ENCODE measurements around the gene SH2D3A.

- TF ChIP-seq, protein P1, sequence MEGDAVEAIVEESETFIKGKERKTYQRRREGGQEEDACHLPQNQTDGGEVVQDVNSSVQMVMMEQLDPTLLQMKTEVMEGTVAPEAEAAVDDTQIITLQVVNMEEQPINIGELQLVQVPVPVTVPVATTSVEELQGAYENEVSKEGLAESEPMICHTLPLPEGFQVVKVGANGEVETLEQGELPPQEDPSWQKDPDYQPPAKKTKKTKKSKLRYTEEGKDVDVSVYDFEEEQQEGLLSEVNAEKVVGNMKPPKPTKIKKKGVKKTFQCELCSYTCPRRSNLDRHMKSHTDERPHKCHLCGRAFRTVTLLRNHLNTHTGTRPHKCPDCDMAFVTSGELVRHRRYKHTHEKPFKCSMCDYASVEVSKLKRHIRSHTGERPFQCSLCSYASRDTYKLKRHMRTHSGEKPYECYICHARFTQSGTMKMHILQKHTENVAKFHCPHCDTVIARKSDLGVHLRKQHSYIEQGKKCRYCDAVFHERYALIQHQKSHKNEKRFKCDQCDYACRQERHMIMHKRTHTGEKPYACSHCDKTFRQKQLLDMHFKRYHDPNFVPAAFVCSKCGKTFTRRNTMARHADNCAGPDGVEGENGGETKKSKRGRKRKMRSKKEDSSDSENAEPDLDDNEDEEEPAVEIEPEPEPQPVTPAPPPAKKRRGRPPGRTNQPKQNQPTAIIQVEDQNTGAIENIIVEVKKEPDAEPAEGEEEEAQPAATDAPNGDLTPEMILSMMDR (IDR thresholded peaks at IDR 0.05; ENCODE audit: poor library complexity), result no peak
- TF ChIP-seq EZH2phosphoT487 (IDR thresholded peaks at IDR 0.05; ENCODE audit: low read depth, severe bottlenecking, unreplicated experiment), result no peak
These were observed 30.4 kb upstream of the SH2D3A start for GRCh38 chr19:6797646-6798045.

Measured in hepatocyte (in vitro differentiated cells).